ENCODE measurements around the gene BTG1. TPM values are rescaled to one million over a fixed set of nuclear protein-coding genes. Genes with fewer than 3 reads are reported as not detected.

BTG1 gene
- total RNA-seq, 1 experiment from 2014 or later = 32.7 TPM

DNA sequence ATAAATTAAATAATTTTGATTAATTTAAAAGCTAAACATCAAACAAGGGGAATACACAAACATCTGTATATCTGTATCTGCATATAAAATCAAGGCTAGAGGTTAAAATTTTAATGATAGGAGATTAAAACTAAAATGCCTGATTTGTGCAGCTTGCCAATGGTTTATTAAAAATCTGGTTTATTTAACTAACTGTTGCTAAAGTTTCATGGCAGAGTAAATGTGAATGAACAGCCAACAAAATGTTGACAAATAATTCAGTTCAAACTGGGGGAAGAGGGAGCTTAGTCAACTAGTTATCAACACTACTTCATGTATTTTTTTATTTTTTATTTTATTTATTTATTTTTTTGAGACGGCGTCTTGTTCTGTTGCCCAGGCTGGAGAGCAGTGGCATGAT, 43.0 kb downstream of the BTG1 start:
- Histone ChIP-seq H2BK20ac (ENCODE audit: low read depth, low read length, poor library complexity, severe bottlenecking) (no peak overlapping the region), H2BK120ac (ENCODE audit: low read depth, low read length, poor library complexity, severe bottlenecking) (no peak overlapping the region), H3K9ac (ENCODE audit: extremely low read depth, insufficient read length, low read length) (no peak overlapping the region), H4K8ac (replicated peaks; ENCODE audit: insufficient read length, low read depth, low read length) (no peak overlapping the region), H3K79me1 (ENCODE audit: insufficient read depth, low read depth, low read length, poor library complexity, severe bottlenecking) (no peaks in the 10 kb centered on the region), H4K91ac (ENCODE audit: insufficient read length, low read depth, low read length) (no peak overlapping the region), H2AK5ac (ENCODE audit: insufficient read length, low read length) (no peak overlapping the region), H3K27ac (ENCODE audit: insufficient read length, low read depth, low read length) (no peak overlapping the region), H3K23me2 (ENCODE audit: insufficient read length, low read depth, low read length, poor library complexity, severe bottlenecking) (no peaks in the 10 kb centered on the region), H3K27me3 (ENCODE audit: insufficient read depth, low read length) (no peaks in the 10 kb centered on the region), H3K79me2 (ENCODE audit: insufficient read depth, low read length) (no peaks in the 10 kb centered on the region), H3K56ac (ENCODE audit: insufficient read length, low read depth, low read length) (no peak overlapping the region), H3K23ac (ENCODE audit: insufficient read length, low read depth, low read length) (no peak overlapping the region), H3K4me1 (ENCODE audit: insufficient read depth, low read length) (peaks cover 2% of the 10 kb centered on the region; the same call in 1 of the 2 replicates), H3T11ph (ENCODE audit: low read length) (no peak overlapping the region), H2AFZ (ENCODE audit: low read length) (no peak overlapping the region), H3K18ac (ENCODE audit: insufficient read length, low read depth, low read length) (no peak overlapping the region), H4K20me1 (ENCODE audit: control insufficient read depth, insufficient read depth, insufficient read length) (no peaks in the 10 kb centered on the region), H2BK5ac (ENCODE audit: insufficient read length, low read length) (no peak overlapping the region), H4K5ac (ENCODE audit: insufficient read length, low read depth, low read length) (no peak overlapping the region), H3K9me3 (ENCODE audit: control insufficient read depth, low read depth, low read length) (no peaks in the 10 kb centered on the region), H2BK15ac (ENCODE audit: low read depth, low read length) (no peak overlapping the region), H2BK12ac (ENCODE audit: insufficient read length, low read depth, low read length) (no peak overlapping the region), H3K4me2 (ENCODE audit: insufficient read depth, insufficient read length, low read length) (no peak overlapping the region), H3K14ac (ENCODE audit: insufficient read depth, low read length) (no peak overlapping the region), H3K4ac (ENCODE audit: low read depth, low read length) (no peak overlapping the region)
- no peaks in the 10 kb centered on the region for H3K27me3 Mint-ChIP-seq (ENCODE audit: low read depth)
- H3K27ac Mint-ChIP-seq = no peak overlapping the region
- WGBS (ENCODE audit: extremely low coverage, insufficient read length, low lambda C conversion rate) = no CpG with 5 or more reads among the region's 2 CpGs
- H3K4me1 Mint-ChIP-seq = peaks cover 37 to 39% of the 10 kb centered on the region in 2 experiments
- no peak overlapping the region for H3K4me3 Mint-ChIP-seq
- peaks cover 0 to 4% (median 0%) of the 10 kb centered on the region in 3 experiments; a peak in 2 of 7 replicates for H3K36me3 Mint-ChIP-seq (ENCODE audit: insufficient read depth in 1 of 3, low read depth in 3 of 3)
- no peak for DNase-seq
- H3K9me3 Mint-ChIP-seq = peaks cover 0 to 5% of the 10 kb centered on the region in 2 experiments; a peak in 3 of 5 replicates
- TF ChIP-seq, protein P1, sequence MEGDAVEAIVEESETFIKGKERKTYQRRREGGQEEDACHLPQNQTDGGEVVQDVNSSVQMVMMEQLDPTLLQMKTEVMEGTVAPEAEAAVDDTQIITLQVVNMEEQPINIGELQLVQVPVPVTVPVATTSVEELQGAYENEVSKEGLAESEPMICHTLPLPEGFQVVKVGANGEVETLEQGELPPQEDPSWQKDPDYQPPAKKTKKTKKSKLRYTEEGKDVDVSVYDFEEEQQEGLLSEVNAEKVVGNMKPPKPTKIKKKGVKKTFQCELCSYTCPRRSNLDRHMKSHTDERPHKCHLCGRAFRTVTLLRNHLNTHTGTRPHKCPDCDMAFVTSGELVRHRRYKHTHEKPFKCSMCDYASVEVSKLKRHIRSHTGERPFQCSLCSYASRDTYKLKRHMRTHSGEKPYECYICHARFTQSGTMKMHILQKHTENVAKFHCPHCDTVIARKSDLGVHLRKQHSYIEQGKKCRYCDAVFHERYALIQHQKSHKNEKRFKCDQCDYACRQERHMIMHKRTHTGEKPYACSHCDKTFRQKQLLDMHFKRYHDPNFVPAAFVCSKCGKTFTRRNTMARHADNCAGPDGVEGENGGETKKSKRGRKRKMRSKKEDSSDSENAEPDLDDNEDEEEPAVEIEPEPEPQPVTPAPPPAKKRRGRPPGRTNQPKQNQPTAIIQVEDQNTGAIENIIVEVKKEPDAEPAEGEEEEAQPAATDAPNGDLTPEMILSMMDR (conservative IDR thresholded peaks at IDR 0.05) = no peak
